Epithelial cell of prostate (primary cell): Measurements from ENCODE around the gene OR4C12.
"Not testable (repeated sequence)": the region's sequence is repeated elsewhere in the genome, so short reads cannot be mapped to it uniquely, and the experiment has no call there.

Experiments used
- DNase-seq: peaks from one replicate; pipeline ENCODE4 v3.0.0-alpha.2; 2011; ENCODE audit warnings: low read depth, low spot score
- H3K27ac ChIP-seq: fragments of 450-650 bp; 2 replicates; pipeline ENCODE4 v1.5.1; 2017; ENCODE audit warnings: mild to moderate bottlenecking

The OR4C12 gene

GRCh38 chr11:49982435-49982834 lies at the start of gene OR4C12:
Gene OR4C12, minus strand, starts transcription at chr11:49982535. Its CDS starts 34 bp downstream, at chr11:49982501.
- DNase-seq, H3K27ac ChIP-seq: not testable (repeated sequence)

DNA sequence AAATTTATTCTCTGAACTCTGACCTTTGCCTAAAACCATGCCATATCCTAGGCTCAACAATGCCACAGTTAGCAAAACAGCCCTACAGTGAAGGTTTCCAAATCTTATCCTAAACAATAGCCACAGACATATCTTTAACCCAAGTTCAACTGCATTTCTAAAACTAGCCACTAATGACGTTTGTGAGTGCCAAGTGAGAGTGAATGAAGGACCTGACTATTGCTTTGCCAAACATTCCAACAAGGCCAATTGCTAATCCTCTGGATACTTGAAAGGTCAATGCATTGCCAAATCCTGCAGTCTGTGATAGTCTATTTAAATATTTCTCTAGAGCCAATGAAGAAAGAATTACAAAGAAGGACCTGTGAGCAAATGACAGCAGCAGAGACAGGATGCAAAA lies 47.9 kb upstream of the OR4C12 start:
- H3K27ac ChIP-seq = no peak overlapping the region
- no peak for DNase-seq

DNA sequence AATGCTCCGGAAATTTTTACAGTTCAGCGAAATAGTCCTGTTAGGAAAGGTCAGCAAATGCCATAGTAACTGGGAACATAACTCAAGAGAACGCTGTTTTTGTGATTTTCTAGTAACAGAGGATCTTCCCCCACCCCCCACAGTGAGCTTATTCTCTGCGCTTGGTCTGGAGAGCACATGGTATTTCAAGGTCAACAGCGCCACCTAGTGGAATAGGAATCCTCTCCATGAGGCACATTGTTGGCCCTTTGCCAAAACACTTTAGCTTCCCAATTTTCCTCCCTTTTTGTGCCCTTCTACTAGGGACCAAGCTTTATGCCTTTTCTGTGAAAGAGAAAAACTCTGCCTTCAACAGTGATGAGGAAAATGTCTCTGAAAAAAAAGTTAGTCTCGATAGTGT lies 13.2 kb upstream of the OR4C12 start:
- DNase-seq = peak; percentile 12
- H3K27ac ChIP-seq = no peak overlapping the region

GRCh38 chr11:49973439-49973838 lies 8.9 kb downstream of the OR4C12 start:
- DNase-seq, H3K27ac ChIP-seq: not testable (repeated sequence)

DNA sequence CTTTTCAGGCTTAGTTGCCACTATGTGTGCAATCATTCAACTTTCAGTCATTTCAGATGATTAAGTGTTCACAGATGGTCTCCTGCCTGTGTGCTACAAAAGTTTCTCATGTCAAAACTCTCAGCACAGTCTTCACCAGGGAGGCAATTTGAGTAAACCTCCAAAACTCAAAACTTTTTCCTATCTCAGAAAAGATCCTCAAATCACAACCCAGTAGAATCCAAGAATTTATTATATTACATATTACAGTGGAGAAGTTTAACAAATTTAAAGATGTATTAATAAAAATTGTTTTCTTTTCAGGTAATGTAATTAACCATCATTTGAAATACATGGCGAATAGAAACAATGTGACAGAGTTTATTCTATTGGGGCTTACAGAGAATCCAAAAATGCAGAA lies 30.2 kb downstream of the OR4C12 start, which contains the start of gene OR4C13:
Gene OR4C13, plus strand, starts transcription at position 301 of the 400 bp plus-strand sequence. Its CDS starts 32 bp downstream, at position 333.
- H3K27ac ChIP-seq = no peak within 1 kb of the TSS
- no peak for DNase-seq

DNA sequence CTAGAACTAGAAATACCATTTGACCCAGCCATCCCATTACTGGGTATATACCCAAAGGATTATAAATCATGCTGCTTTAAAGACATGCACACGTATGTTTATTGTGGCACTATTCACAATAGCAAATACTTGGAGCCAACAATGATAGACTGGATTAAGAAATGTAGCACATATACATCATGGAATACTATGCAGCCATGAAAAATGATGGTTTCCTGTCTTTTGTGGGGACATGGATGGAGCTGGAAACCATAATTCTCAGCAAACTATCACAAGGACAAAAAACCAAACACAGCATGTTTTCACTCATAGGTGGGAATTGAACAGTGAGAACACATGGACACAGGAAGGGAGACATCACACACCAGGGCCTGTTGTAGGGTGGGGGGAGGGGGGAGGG lies 33.6 kb downstream of the OR4C12 start:
- H3K27ac ChIP-seq, DNase-seq: not testable (repeated sequence)
